ENCODE measurements around the gene EEF1A2.
"Not testable (repeated sequence)": the region's sequence is repeated elsewhere in the genome, so short reads cannot be mapped to it uniquely, and the experiment has no call there.

Gene EEF1A2

GRCh38 chr20:63487116-63487764 is 11.6 kb downstream of the EEF1A2 start:
- DNase-seq (ENCODE audit: low read depth in 2 of 2) = no peak

- no peak for DNase-seq (ENCODE audit: low read depth in 2 of 2)
Observed at GRCh38 chr20:63486300-63486855, 12.5 kb downstream of the EEF1A2 start.

GRCh38 chr20:63484651-63485403 is 14.1 kb downstream of the EEF1A2 start:
- no peak for DNase-seq (ENCODE audit: low read depth in 2 of 2)

GRCh38 chr20:63484236-63484635 is 14.6 kb downstream of the EEF1A2 start:
- DNase-seq (ENCODE audit: low read depth in 2 of 2) = no peak

GRCh38 chr20:63483834-63484233 is 15.0 kb downstream of the EEF1A2 start:
- no peak for DNase-seq (ENCODE audit: low read depth in 2 of 2)

- no peak for DNase-seq (ENCODE audit: low read depth in 2 of 2)
Observed at GRCh38 chr20:63482021-63482587, 16.8 kb downstream of the EEF1A2 start.

- no peak for DNase-seq (ENCODE audit: low read depth in 2 of 2)
Observed at GRCh38 chr20:63481503-63481902, 17.4 kb downstream of the EEF1A2 start.

GRCh38 chr20:63479695-63480419 is 19.0 kb downstream of the EEF1A2 start:
- DNase-seq (ENCODE audit: low read depth in 2 of 2) = not testable (repeated sequence)

GRCh38 chr20:63478346-63479302 is 20.3 kb downstream of the EEF1A2 start:
- no peak for DNase-seq (ENCODE audit: low read depth in 2 of 2)

- DNase-seq (ENCODE audit: low read depth in 2 of 2) = no peak
Observed at GRCh38 chr20:63477944-63478343, 20.9 kb downstream of the EEF1A2 start.

GRCh38 chr20:63477061-63477616 is 21.7 kb downstream of the EEF1A2 start:
- DNase-seq (ENCODE audit: low read depth in 2 of 2) = no peak

GRCh38 chr20:63475209-63475608 is 23.7 kb downstream of the EEF1A2 start:
- DNase-seq (ENCODE audit: low read depth in 2 of 2) = no peak

- no peak for DNase-seq (ENCODE audit: low read depth in 2 of 2)
Observed at GRCh38 chr20:63473555-63474449, 25.1 kb downstream of the EEF1A2 start.

GRCh38 chr20:63472862-63473390 is 26.0 kb downstream of the EEF1A2 start:
- DNase-seq (ENCODE audit: low read depth in 2 of 2) = no peak

GRCh38 chr20:63471981-63472831 is 26.7 kb downstream of the EEF1A2 start, which contains the start of gene KCNQ2:
Gene KCNQ2 (minus strand): TSS chr20:63472655. CDS start chr20:63472463, 192 bp downstream.
- no peak for DNase-seq (ENCODE audit: low read depth in 2 of 2)

- DNase-seq (ENCODE audit: low read depth in 2 of 2) = no peak
Observed at GRCh38 chr20:63471717-63471980, 27.2 kb downstream of the EEF1A2 start.

GRCh38 chr20:63471002-63471716 is 27.7 kb downstream of the EEF1A2 start:
- no peak for DNase-seq (ENCODE audit: low read depth in 2 of 2)

GRCh38 chr20:63470410-63470809 is 28.5 kb downstream of the EEF1A2 start:
- no peak for DNase-seq (ENCODE audit: low read depth in 2 of 2)
